Measurements from ENCODE around the gene FURIN.
"Not testable (repeated sequence)": the region's sequence is repeated elsewhere in the genome, so short reads cannot be mapped to it uniquely, and the experiment has no call there.

The FURIN gene

GRCh38 chr15:90845201-90845949, 23.0 kb upstream of the FURIN start:
- DNase-seq = no peak

DNA sequence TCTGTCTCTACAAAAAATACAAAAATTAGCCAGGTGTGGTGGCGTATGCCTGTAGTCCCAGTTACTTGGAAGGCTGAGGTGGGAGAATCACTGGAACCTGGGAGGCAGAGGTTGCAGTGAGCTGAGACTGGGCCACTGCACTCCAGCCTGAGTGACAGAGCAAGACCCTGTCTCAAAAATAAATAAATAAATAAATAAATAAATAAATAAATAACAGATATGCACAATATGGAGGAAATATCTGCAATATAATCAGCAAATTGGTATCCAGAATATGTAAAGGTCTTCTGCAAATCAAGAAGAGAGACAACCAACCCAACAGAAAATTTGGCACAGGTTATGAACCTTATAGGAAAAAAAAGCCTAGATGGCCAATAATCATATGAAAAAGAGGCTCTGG, 19.0 kb upstream of the FURIN start:
- DNase-seq = not testable (repeated sequence)

GRCh38 chr15:90851114-90851513, 17.3 kb upstream of the FURIN start:
- no peak for DNase-seq

- DNase-seq = no peak
Observed at GRCh38 chr15:90851940-90852339, 16.4 kb upstream of the FURIN start.

DNA sequence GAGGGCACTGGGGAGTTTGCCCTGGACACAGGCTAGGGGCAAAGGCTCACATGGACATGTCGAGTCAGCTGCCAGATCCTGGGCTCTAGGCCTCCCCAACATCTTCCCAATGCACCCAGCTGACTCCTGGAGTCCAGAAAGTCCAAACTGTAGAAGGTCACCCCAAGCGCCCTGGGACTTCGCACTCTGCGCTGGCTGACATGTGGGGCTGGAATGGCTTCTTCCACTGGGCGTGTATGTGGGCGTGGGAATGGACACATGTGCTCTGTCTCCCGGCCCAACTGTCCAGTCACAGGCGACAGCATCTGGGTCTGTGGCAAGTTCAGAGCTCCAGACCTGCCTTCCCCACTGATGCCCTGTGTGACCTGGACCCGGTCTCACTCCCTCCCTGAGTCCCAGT, 13.2 kb upstream of the FURIN start:
- no peak for DNase-seq

DNA sequence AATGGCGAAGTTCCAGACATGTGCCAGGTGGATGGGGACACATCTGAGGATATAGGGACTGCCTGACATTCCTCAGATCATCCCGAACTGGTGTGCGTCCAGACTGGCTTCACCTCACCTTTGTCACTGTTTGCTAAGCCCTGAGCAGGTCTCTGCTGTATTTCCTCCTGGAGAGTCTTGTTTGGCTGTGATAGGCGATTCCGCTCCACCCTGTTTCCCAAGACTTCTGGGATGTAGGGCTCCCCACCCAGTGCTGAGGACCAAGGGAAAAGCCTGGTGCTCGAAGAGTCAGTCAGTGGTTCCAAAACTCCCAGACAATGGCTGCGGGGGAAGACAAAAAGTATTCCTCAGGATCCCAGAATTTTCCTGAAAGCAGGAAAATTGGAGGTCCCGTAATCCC, 11.1 kb upstream of the FURIN start:
- no peak for DNase-seq

GRCh38 chr15:90857883-90858443, 10.4 kb upstream of the FURIN start:
- no peak for DNase-seq

- DNase-seq = no peak
Observed at GRCh38 chr15:90859234-90860131, 8.9 kb upstream of the FURIN start.

GRCh38 chr15:90860450-90860849, 7.9 kb upstream of the FURIN start:
- DNase-seq = no peak

GRCh38 chr15:90860942-90861675, 7.3 kb upstream of the FURIN start:
- no peak for DNase-seq

GRCh38 chr15:90862487-90862886, 5.9 kb upstream of the FURIN start:
- DNase-seq = no peak

- no peak for DNase-seq
Observed at GRCh38 chr15:90862964-90863778, 5.2 kb upstream of the FURIN start.

- no peak for DNase-seq
Observed at GRCh38 chr15:90863987-90864386, 4.4 kb upstream of the FURIN start.

DNA sequence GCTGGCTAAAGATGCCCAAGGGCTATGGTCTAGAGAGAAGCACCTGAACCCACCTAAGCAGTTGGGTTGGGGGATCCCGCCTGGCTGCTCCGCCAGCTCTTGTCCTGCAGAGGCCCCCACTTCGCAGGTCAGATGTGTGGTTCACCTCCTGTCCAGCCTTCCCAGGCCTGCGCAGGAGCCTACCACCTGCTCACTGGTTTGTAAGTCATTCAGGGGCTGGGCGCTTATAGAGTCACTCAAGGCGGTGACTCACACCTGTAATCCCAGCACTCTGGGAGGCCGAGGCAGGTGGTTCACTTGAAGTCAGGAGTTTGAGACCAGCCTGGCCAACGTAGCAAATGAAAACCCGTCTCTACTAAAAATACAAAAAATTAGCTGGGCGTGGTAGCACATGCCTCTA, 3.9 kb upstream of the FURIN start:
- no peak for DNase-seq

- DNase-seq = no peak
Observed at GRCh38 chr15:90865702-90866101, 2.7 kb upstream of the FURIN start.

GRCh38 chr15:90866161-90866715, 2.1 kb upstream of the FURIN start:
- DNase-seq = peak; percentile 45

DNA sequence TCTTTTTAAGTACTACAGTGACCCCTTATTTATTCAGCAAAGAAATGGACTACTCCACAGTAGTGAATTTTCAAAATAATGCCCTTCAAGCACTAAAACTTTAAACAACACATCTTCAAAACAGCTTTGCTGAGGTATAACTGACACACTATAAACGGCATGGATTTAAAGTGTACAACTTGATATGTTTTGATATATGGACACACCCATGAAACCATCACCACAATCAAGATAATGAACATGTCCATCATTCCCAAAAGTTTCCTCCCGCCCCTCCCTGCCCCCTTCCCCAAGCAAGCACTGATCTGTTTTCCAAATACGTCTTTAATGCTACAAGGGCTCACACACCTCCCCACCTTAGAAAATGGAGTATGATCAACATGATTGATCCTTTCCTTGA, 1.6 kb upstream of the FURIN start:
- no peak for DNase-seq

DNA sequence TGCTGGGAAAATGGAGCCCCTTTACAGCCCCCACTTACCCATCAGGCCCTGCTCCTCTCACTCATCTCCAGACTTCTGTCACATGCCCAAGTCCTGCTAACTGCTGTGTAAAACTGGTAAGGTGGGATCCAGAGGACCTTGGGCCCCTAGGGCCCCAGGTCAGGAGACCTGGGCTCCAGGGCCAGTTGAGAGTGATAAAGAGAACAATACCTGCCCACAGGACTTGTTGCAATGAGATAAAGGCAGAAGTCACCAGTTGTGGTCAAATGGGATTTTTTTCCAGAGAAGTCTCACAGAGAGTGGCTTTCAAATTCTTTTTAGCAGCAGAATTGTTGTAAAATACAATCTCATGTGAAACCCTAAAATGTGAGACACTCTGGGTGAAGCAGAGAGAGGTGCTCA, 753 bp downstream of the FURIN start:
- DNase-seq = no peak

DNA sequence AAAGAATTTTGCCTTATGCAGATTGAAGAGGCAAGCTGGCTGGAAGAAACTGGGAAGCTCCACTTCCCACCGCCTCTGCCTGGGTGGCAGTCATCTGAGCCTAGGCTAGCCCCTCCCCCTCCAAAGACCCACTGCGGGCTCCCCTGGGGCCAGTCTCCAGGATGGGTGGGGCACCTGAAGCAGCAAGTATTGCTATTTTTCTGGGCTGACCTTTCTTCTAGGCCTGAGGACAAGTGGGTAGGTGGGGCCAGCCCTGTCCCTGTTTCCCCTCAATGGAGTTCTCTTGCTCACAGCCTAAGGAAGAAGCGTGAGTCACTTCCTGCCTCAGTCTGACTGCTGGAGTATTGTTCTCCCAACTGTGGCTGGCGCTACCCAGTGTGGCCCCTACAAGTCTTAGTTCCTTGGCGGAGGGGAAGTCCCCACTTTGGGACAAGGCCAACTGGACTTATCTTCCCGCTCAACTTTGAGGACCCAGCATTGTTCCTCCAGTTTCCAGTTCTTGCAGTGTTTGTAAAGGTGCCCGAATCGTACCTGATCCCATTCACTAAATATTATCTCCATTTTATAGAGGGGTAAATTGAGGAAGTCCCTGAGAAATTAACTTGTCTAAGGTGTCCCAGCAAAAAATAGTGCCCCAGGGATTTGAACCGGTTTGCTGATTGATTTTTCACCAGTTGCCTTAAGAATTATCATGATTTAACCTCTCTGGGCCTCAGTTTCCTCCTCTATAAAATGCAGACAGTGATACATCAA, 1.4 kb downstream of the FURIN start:
- peak; percentile 73 for DNase-seq

DNA sequence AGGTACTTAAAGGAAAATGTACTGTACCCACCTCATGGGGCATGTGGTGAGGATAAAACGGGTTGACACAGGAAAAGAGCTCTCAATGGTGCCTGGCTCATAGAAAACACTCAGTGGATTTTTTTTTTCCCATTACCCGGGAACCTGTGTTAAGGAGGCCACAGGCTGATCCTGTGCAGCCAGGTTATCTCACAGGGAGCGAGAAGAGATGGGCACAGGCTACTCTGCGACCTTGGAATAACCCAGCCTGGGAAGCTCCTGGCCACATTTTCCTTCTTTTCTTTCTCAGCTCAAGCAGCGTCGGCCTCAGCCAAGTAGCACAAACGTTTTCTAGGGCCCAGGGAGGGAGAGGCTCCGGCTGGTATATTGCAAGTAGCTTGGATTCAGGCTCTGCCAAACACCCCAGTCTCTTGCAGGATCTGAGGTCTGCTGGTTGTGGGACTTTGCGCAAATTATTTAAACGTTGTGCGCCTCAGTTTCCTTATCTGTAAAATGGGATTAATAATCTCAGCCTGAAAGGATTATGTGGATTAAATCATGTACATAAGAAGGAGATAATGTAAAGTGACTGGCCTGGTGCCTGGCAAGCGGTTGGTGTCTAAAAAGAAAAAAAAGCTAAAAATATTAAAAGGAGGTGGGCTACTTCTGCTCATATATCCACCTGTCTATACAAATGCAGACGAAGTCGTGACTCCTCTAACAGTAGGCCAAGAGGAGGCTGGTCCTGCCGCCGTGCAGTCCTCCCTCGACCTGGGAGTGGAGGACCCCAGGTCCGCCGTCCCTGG, 2.2 kb downstream of the FURIN start:
- DNase-seq = peak; percentile 18
